Body of pancreas (tissue), 4 donors: ENCODE data around the gene MARS1. TPM values are rescaled to one million over a fixed set of nuclear protein-coding genes. Genes with fewer than 3 reads are reported as not detected.

Source experiments
- ATAC-seq: fragments of 150-250 bp; one replicate; pipeline ENCODE4 v1.9.1; 2016
- DNase-seq, 4 donors: peaks; one replicate each; pipeline ENCODE4 v3.0.0-alpha.2; 2019
- H3K27ac ChIP-seq, 4 donors: fragments of 200-600 bp; sonication (generic); 1 replicate in 3 of 4; 2 replicates in 1 of 4; pipeline versions ENCODE4 v1.5.1 to v1.6.1; 2016 to 2019; ENCODE audit warnings: mild to moderate bottlenecking in 1 of 4, mixed read lengths in 1 of 4, moderate library complexity in 1 of 4
- H3K27me3 ChIP-seq, 2 donors: fragments of 200-600 bp; sonication (generic); one replicate each; pipeline ENCODE4 v1.6.0; 2016; ENCODE audit warnings: mild to moderate bottlenecking in 1 of 2
- H3K36me3 ChIP-seq, 2 donors: fragments of 200-600 bp; sonication (generic); replicated peaks in 1 of 2; 2 replicates each; pipeline ENCODE4 v1.5.1; 2016; ENCODE audit warnings: low read depth in 2 of 2; ENCODE audit not compliant: insufficient read depth in 1 of 2
- H3K4me1 ChIP-seq: fragments of 200-600 bp; sonication (generic); one replicate; pipeline ENCODE4 v1.6.0; 2016
- H3K4me3 ChIP-seq, 2 donors: fragments of 200-600 bp; sonication (generic); 1 replicate in 1 of 2; 2 replicates in 1 of 2; pipeline ENCODE4 v1.5.1; 2016 to 2019
- H3K9me3 ChIP-seq, 3 donors: fragments of 200-600 bp; sonication (generic); 1 replicate in 2 of 3; 2 replicates in 1 of 3; pipeline ENCODE4 v1.5.1; 2016
- POLR2A ChIP-seq, 3 donors: fragments of 450-650 bp; IDR thresholded peaks; one replicate each; pipeline ENCODE4 v1.6.1; 2016; ENCODE audit warnings: antibody characterized with exemption in 3 of 3, mild to moderate bottlenecking in 2 of 3
- WGBS, 2 donors: methylation state at CpG; one replicate each; pipeline ENCODE4 v1.1.5; 2017; 5-methylcytosine and 5-hydroxymethylcytosine counted together
- intact Hi-C: fragments of 100-400 bp; cut with DNase I; formaldehyde crosslinking; loops from one replicate; pipeline ENCODE4 v1.15.1; 2023
- total RNA-seq, 2 donors: library from RNA; depleted of rRNA; stranded (reverse); fragments of >200 nt; gene quantifications; one replicate each; pipeline ENCODE4 v1.1.0, GENCODE V29; 2016
- TF ChIP-seq, protein P1 (sequence below), 7 experiments: fragments of 450-650 bp in 4 of 7; fragments of 200-600 bp in 3 of 7; sonication (generic) in 3 of 7; IDR thresholded peaks; one replicate each; pipeline ENCODE4 v1.5.1; 2016 to 2019; ENCODE audit warnings: antibody characterized with exemption in 7 of 7

The MARS1 gene
- total RNA-seq, 2 donors from 2014 or later: 61.7 to 103 TPM

DNA sequence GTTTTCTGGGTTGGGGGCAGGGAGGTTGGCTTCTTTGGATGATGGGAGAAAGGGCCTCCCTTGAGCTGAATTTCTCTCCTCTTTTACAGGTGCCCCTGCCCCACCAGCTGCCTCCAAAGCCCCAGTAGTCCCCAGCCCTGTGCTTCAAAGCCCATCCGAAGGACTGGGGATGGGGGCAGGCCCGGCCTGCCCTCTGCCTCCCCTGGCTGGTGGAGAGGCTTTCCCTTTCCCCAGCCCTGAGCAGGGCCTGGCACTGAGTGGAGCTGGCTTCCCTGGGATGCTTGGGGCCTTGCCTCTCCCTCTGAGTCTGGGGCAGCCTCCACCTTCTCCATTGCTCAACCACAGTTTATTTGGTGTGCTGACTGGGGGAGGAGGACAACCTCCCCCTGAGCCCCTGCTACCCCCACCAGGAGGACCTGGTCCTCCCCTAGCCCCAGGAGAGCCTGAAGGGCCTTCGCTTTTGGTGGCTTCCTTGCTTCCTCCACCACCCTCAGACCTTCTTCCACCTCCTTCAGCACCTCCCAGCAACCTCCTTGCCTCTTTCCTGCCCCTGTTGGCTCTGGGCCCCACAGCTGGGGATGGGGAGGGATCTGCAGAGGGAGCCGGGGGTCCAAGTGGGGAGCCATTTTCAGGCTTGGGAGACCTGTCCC is 38.7 kb downstream of the MARS1 start:
- peaks cover 4 to 23% of the 10 kb centered on the region in 2 donors for H3K36me3 ChIP-seq
- H3K9me3 ChIP-seq: no peaks in the 10 kb centered on the region
- ATAC-seq (no peak), DNase-seq (no peak)
- H3K27ac ChIP-seq: no peak overlapping the region
- H3K4me1 ChIP-seq: peaks cover 35% of the 10 kb centered on the region
- TF ChIP-seq, protein P1, sequence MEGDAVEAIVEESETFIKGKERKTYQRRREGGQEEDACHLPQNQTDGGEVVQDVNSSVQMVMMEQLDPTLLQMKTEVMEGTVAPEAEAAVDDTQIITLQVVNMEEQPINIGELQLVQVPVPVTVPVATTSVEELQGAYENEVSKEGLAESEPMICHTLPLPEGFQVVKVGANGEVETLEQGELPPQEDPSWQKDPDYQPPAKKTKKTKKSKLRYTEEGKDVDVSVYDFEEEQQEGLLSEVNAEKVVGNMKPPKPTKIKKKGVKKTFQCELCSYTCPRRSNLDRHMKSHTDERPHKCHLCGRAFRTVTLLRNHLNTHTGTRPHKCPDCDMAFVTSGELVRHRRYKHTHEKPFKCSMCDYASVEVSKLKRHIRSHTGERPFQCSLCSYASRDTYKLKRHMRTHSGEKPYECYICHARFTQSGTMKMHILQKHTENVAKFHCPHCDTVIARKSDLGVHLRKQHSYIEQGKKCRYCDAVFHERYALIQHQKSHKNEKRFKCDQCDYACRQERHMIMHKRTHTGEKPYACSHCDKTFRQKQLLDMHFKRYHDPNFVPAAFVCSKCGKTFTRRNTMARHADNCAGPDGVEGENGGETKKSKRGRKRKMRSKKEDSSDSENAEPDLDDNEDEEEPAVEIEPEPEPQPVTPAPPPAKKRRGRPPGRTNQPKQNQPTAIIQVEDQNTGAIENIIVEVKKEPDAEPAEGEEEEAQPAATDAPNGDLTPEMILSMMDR (IDR thresholded peaks at IDR 0.05): no peak
- no peak overlapping the region for H3K4me3 ChIP-seq
- H3K27me3 ChIP-seq: no peaks in the 10 kb centered on the region
- intact Hi-C loops: no loop called here
- 83 to 100% methylated on average over 1 to 4 of the region's 4 CpGs for WGBS, 2 donors

DNA sequence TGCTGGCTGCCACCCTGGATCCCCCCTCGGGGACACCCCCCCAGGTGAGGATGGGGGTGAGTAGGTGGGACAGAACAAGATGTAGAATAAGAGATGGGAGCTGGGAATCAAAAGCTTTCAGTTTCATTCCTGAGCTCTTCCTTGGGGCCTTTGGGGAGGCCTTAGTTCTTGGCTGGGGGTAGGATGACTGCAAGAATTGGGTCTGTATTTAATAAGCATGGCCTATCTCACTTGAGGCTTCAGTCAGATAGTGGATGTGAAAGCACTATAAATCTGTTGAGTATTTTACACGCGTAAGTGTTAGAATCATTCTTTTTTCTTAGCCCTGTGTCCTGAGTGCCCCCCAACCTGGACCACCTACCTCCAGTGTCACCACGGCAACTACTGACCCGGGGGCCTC is 39.3 kb downstream of the MARS1 start:
- H3K4me1 ChIP-seq: peaks cover 29% of the 10 kb centered on the region
- DNase-seq (no peak), ATAC-seq (no peak)
- no peak for TF ChIP-seq POLR2A (IDR thresholded peaks at IDR 0.05)
- TF ChIP-seq, protein P1 (IDR thresholded peaks at IDR 0.05): no peak
- H3K4me3 ChIP-seq: no peak overlapping the region
- no peaks in the 10 kb centered on the region for H3K9me3 ChIP-seq
- intact Hi-C loops: no loop called here
- no peaks in the 10 kb centered on the region for H3K27me3 ChIP-seq
- no peak overlapping the region for H3K27ac ChIP-seq
- peaks cover 4 to 29% of the 10 kb centered on the region in 2 donors for H3K36me3 ChIP-seq
- 66 to 82% methylated on average over 5 of the region's 5 CpGs for WGBS, 2 donors

DNA sequence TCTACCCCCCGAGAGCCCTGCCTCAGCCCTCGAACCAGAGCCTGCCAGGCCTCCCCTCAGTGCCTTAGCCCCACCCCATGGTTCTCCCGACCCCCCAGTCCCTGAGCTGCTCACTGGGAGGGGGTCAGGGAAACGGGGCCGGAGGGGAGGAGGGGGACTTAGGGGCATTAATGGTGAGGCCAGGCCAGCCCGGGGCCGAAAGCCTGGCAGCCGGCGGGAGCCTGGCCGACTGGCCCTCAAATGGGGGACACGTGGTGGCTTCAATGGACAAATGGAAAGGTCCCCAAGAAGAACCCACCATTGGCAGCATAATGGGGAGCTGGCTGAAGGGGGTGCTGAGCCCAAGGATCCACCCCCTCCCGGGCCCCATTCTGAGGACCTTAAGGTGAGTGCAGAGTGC is 40.3 kb downstream of the MARS1 start:
- ATAC-seq (no peak), DNase-seq (no peak)
- intact Hi-C loops: no loop called here
- peaks cover 27% of the 10 kb centered on the region for H3K4me1 ChIP-seq
- H3K27me3 ChIP-seq: no peaks in the 10 kb centered on the region
- TF ChIP-seq, protein P1 (IDR thresholded peaks at IDR 0.05): no peak
- TF ChIP-seq POLR2A (IDR thresholded peaks at IDR 0.05): no peak
- no peak overlapping the region for H3K4me3 ChIP-seq
- peaks cover 10 to 39% of the 10 kb centered on the region in 2 donors for H3K36me3 ChIP-seq
- no peaks in the 10 kb centered on the region for H3K9me3 ChIP-seq
- no peak overlapping the region for H3K27ac ChIP-seq
- WGBS, 2 donors: 90 to 91% methylated on average over 6 to 12 of the region's 12 CpGs

DNA sequence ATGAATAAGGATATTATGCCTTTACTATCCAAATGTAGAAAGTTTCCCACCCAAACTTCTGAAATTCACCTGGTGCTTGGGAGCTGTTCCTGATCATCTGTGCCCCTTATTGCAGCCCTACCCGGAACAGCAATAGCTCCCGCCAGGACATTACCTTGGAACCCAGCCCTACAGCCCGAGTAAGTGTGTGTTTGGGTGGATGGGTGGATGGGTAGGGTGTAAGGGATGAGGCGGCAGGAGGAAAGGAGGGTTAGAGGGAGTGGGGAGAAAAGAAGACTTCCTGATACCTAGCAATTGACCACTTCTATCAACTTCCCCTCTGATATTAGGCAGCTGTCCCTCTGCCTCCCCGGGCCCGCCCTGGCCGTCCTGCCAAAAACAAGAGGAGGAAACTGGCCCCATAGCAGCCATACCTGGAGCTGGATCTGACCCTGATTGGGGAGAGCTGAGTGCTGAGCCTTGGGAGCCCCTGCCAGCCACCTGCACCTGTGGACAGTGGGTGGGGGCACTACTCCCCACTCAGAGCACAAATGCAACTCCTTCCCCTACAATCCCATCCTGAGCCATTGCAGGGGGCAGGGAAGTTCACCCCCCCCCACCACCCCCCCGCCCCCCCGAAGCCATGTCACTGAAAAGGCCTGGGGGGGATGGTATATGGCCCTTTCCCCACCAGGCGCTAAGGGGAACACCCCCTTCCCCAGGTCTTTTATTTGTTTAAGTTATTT is 41.1 kb downstream of the MARS1 start:
- intact Hi-C loops: no loop called here
- 66 to 75% methylated on average over 9 to 10 of the region's 10 CpGs for WGBS, 2 donors
- peaks cover 14 to 44% of the 10 kb centered on the region in 2 donors for H3K36me3 ChIP-seq

More for the DNA sequence above, 41.1 kb downstream of the MARS1 start:
- Histone ChIP-seq H3K4me3 (no peak overlapping the region), H3K27me3 (no peaks in the 10 kb centered on the region), H3K27ac (no peak overlapping the region), H3K4me1 (peaks cover 20% of the 10 kb centered on the region), H3K9me3 (no peaks in the 10 kb centered on the region)
- DNase-seq (no peak), ATAC-seq (no peak)
- no peak for TF ChIP-seq POLR2A (IDR thresholded peaks at IDR 0.05)
- TF ChIP-seq, protein P1 (IDR thresholded peaks at IDR 0.05): no peak
